HCT116 (cell line): ENCODE results near the gene TIMM17B. TPM values are rescaled to one million over a fixed set of nuclear protein-coding genes. Genes with fewer than 3 reads are reported as not detected.

Experiments used
- ATAC-seq: fragments of 200-7000 bp; cut with Tn5 transposase; 2 replicates; pipeline ENCODE4 v1.9.1; 2020; ENCODE audit warnings: mild to moderate bottlenecking, moderate library complexity
- BruUV-seq: library from RNA; stranded (reverse); fragments of 400-500 nt; replicated peaks from 2 replicates; lab custom pipeline; 2021; lab: Mats Ljungman, UMichigan
- CTCF ChIA-PET: fragments of 300-600 bp; sonication (Branson Sonifier 250); formaldehyde crosslinking; loops from one replicate; lab custom pipeline; 2021; ENCODE audit warnings: antibody characterized with exemption; lab: Charles Lee
- POLR2A ChIA-PET: fragments of 300-600, 350-600 bp; sonication (Branson Sonifier 250); formaldehyde crosslinking; loops from one replicate; lab custom pipeline; 2021; ENCODE audit warnings: antibody characterized with exemption; lab: Charles Lee
- RAD21 ChIA-PET, 2 experiments: fragments of 300-600 bp; sonication (Branson Sonifier 250); formaldehyde crosslinking; loops; one replicate each; lab custom pipeline; 2023; ENCODE audit warnings: low total read pairs in 2 of 2; ENCODE audit not compliant: uncharacterized antibody in 2 of 2, unreplicated experiment in 2 of 2, low non-redundant PET in 1 of 2; lab: Charles Lee
- DNase-seq: peaks from one replicate; pipeline ENCODE4 v3.0.0-alpha.2; 2010; ENCODE audit warnings: low read depth, low spot score
- H2AFZ ChIP-seq: fragments of 200-600 bp; shearing (Covaris generic), sonication (generic); 2 replicates; pipeline ENCODE4 v1.6.1; 2017; ENCODE audit warnings: low read depth, mixed run types, mixed read lengths, antibody characterized with exemption, low read length; ENCODE audit not compliant: poor library complexity, severe bottlenecking
- H3K27ac ChIP-seq: 2 replicates; pipeline ENCODE4 v1.5.1; 2012; ENCODE audit warnings: low read depth, low read length
- H3K27me3 ChIP-seq: fragments of 200-600 bp; sonication (generic); 2 replicates; pipeline ENCODE4 v1.6.1; 2016; ENCODE audit warnings: mixed run types, low read length, mixed read lengths; ENCODE audit not compliant: insufficient read depth
- H3K36me3 ChIP-seq, 2 experiments: fragments of 200-500 bp in 1 of 2; fragments of 200-600 bp in 1 of 2; sonication (Bioruptor generic) in 1 of 2; sonication (generic) in 1 of 2; 2 replicates each; pipeline versions ENCODE4 v1.5.1 to v1.6.1; 2014 to 2016; ENCODE audit warnings: low read length in 2 of 2, inconsistent platforms in 1 of 2, mixed read lengths in 1 of 2, mixed run types in 1 of 2; ENCODE audit not compliant: insufficient read depth in 2 of 2, control insufficient read depth in 1 of 2
- H3K4me1 ChIP-seq, 2 experiments: fragments of 200-600 bp in 1 of 2; sonication (generic) in 1 of 2; 2 replicates each; pipeline versions ENCODE4 v1.5.1 to v1.6.1; 2012 to 2017; ENCODE audit warnings: low read length in 2 of 2, inconsistent platforms in 1 of 2, mild to moderate bottlenecking in 1 of 2, mixed read lengths in 1 of 2, mixed run types in 1 of 2, moderate library complexity in 1 of 2; ENCODE audit not compliant: insufficient read depth in 2 of 2, control insufficient read depth in 1 of 2
- H3K4me2 ChIP-seq: fragments of 200-600 bp; sonication (generic); 2 replicates; pipeline ENCODE4 v1.6.1; 2017; ENCODE audit warnings: mixed run types, low read length, mixed read lengths
- H3K4me3 ChIP-seq, 2 experiments: fragments of 200-600 bp in 1 of 2; sonication (generic) in 1 of 2; replicated peaks in 1 of 2; 2 replicates each; pipeline ENCODE4 v1.5.1; 2011 to 2016; ENCODE audit warnings: low read length in 2 of 2, control low read depth in 1 of 2, low read depth in 1 of 2, mild to moderate bottlenecking in 1 of 2, mixed read lengths in 1 of 2, mixed run types in 1 of 2
- H3K79me2 ChIP-seq: fragments of 200-600 bp; sonication (generic); 2 replicates; pipeline ENCODE4 v1.6.1; 2017; ENCODE audit warnings: mild to moderate bottlenecking, mixed run types, low read length, moderate library complexity, mixed read lengths; ENCODE audit not compliant: insufficient read depth
- H3K9ac ChIP-seq: fragments of 200-600 bp; sonication (generic); 2 replicates; pipeline ENCODE4 v1.6.1; 2016; ENCODE audit warnings: low read length, mixed read lengths
- H3K9me2 ChIP-seq: fragments of 200-600 bp; sonication (generic), shearing (Covaris generic); 2 replicates; pipeline ENCODE4 v1.6.1; 2017; ENCODE audit warnings: mixed run types, mild to moderate bottlenecking, moderate library complexity; ENCODE audit not compliant: insufficient read depth
- H3K9me3 ChIP-seq, 2 experiments: fragments of 200-500 bp in 1 of 2; fragments of 200-600 bp in 1 of 2; sonication (Bioruptor generic) in 1 of 2; sonication (generic) in 1 of 2; 2 replicates each; pipeline ENCODE4 v1.6.1; 2014 to 2017; ENCODE audit warnings: low read length in 2 of 2, mixed read lengths in 2 of 2, inconsistent platforms in 1 of 2, low read depth in 1 of 2, mild to moderate bottlenecking in 1 of 2, mixed run types in 1 of 2, moderate library complexity in 1 of 2; ENCODE audit not compliant: control insufficient read depth in 1 of 2, insufficient read depth in 1 of 2
- H4K20me1 ChIP-seq: fragments of 200-600 bp; sonication (generic), shearing (Covaris generic); 2 replicates; pipeline ENCODE4 v1.6.1; 2017; ENCODE audit warnings: mixed run types, mild to moderate bottlenecking, moderate library complexity; ENCODE audit not compliant: insufficient read depth
- ATF3 ChIP-seq: IDR thresholded peaks from 2 replicates; pipeline ENCODE4 v1.6.1; 2012
- EZH2phosphoT487 ChIP-seq: fragments of 200-600 bp; IDR thresholded peaks from 2 replicates; pipeline ENCODE4 v1.6.1; 2018; ENCODE audit warnings: antibody characterized with exemption, borderline replicate concordance
- POLR2AphosphoS5 ChIP-seq: IDR thresholded peaks from 2 replicates; pipeline ENCODE4 v1.6.1; 2011; ENCODE audit warnings: mild to moderate bottlenecking, low read depth, low read length, moderate library complexity
- RAD21 ChIP-seq: IDR thresholded peaks from 2 replicates; pipeline ENCODE4 v1.6.1; 2012; ENCODE audit warnings: low read depth, mild to moderate bottlenecking
- TCF7L2 ChIP-seq: IDR thresholded peaks from 2 replicates; pipeline ENCODE4 v1.7.0; 2011; ENCODE audit warnings: borderline replicate concordance, inconsistent platforms; ENCODE audit not compliant: insufficient read depth, insufficient read length; ENCODE audit errors: extremely low read depth
- ZNF274 ChIP-seq: fragments of 200-500 bp; sonication (Bioruptor generic); IDR thresholded peaks from 2 replicates; pipeline ENCODE4 v1.6.1; 2014; ENCODE audit warnings: mild to moderate bottlenecking, low read depth, low read length, inconsistent platforms
- intact Hi-C: fragments of 100-400 bp; cut with micrococcal nuclease; formaldehyde crosslinking; loops from 2 replicates; pipeline ENCODE4 v1.10.0; 2022
- total RNA-seq: library from RNA; stranded (reverse); gene quantifications from one replicate; pipeline ENCODE4 v1.2.1, GENCODE V29; 2021; ENCODE audit not compliant: unreplicated experiment
- TF ChIP-seq, protein P1 (sequence below), 3 experiments: fragments of 200-600 bp in 1 of 3; sonication (generic) in 1 of 3; IDR thresholded peaks in 2 of 3; conservative IDR thresholded peaks in 1 of 3; 2 replicates each; pipeline ENCODE4 v1.5.1; 2012 to 2017; ENCODE audit warnings: low read depth in 2 of 3, low read length in 2 of 3, antibody characterized with exemption in 1 of 3, borderline replicate concordance in 1 of 3, control low read depth in 1 of 3, mild to moderate bottlenecking in 1 of 3, mixed read lengths in 1 of 3, mixed run types in 1 of 3, moderate library complexity in 1 of 3; ENCODE audit not compliant: insufficient read depth in 1 of 3
- TF ChIP-seq, protein P2 (sequence below): IDR thresholded peaks from 2 replicates; pipeline ENCODE4 v1.6.1; 2011; ENCODE audit warnings: mild to moderate bottlenecking, low read length, moderate library complexity; ENCODE audit not compliant: insufficient replicate concordance; ENCODE audit errors: extremely low read depth

The TIMM17B gene
- total RNA-seq, 1 experiment from 2014 or later = 41.7 TPM

DNA sequence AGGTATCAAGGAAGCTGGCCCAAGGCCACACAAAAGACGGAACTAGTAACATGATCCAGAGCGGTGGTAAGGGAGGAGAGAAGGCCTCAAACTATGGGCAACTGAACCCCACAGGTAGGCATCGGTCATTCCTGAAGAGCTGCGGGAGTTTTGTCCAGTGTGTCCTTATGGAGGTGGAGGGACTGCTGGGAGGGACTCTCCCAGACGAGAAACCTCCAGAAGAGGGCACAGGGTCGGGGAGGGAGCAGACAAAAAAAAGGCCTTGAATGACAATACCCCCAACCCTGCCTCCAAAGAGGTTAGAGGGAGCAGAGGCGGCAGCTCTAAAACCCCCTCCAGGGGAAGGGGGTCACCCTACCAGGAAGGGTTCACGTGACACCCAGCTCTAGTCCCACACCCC lies 6.6 kb upstream of the TIMM17B start:
- DNase-seq (no peak), ATAC-seq (no peak)
- intact Hi-C loops = no loop called here
- no peak overlapping the region for H3K27ac ChIP-seq
- RAD21 ChIA-PET = no interaction called here
- H3K79me2 ChIP-seq = peaks cover 18% of the 10 kb centered on the region
- H3K4me1 ChIP-seq = peaks cover 0 to under 1% of the 10 kb centered on the region in 2 experiments; a peak in 1 of 4 replicates
- no peak overlapping the region for H2AFZ ChIP-seq
- no peaks in the 10 kb centered on the region for H4K20me1 ChIP-seq
- CTCF ChIA-PET = no interaction called here
- no peaks in the 10 kb centered on the region; a peak in 2 of 4 replicates for H3K36me3 ChIP-seq
- no peaks in the 10 kb centered on the region for H3K9me3 ChIP-seq
- no peak overlapping the region for H3K4me3 ChIP-seq
- H3K9me2 ChIP-seq = no peaks in the 10 kb centered on the region
- BruUV-seq = no TSS peak
- no peak overlapping the region for H3K9ac ChIP-seq
- TF ChIP-seq, protein P1, sequence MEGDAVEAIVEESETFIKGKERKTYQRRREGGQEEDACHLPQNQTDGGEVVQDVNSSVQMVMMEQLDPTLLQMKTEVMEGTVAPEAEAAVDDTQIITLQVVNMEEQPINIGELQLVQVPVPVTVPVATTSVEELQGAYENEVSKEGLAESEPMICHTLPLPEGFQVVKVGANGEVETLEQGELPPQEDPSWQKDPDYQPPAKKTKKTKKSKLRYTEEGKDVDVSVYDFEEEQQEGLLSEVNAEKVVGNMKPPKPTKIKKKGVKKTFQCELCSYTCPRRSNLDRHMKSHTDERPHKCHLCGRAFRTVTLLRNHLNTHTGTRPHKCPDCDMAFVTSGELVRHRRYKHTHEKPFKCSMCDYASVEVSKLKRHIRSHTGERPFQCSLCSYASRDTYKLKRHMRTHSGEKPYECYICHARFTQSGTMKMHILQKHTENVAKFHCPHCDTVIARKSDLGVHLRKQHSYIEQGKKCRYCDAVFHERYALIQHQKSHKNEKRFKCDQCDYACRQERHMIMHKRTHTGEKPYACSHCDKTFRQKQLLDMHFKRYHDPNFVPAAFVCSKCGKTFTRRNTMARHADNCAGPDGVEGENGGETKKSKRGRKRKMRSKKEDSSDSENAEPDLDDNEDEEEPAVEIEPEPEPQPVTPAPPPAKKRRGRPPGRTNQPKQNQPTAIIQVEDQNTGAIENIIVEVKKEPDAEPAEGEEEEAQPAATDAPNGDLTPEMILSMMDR (IDR thresholded peaks at IDR 0.05 in 2 of 3, conservative IDR thresholded peaks at IDR 0.05 in 1 of 3; ENCODE audit: borderline replicate concordance in 1 of 3, insufficient read depth in 1 of 3, low read depth in 2 of 3, low read length in 2 of 3) = no peak
- no peak for TF ChIP-seq TCF7L2
- no peak for TF ChIP-seq POLR2AphosphoS5
- no peak for TF ChIP-seq ZNF274
- H3K4me2 ChIP-seq = no peak overlapping the region
- no peaks in the 10 kb centered on the region for H3K27me3 ChIP-seq
- POLR2A ChIA-PET = no interaction called here

- ChIA-PET POLR2A (no interaction called here), RAD21 (no interaction called here), CTCF (no interaction called here)
- intact Hi-C loops = no loop called here
- H2AFZ ChIP-seq = no peak overlapping the region
- no peak overlapping the region for H3K4me2 ChIP-seq
- no peak overlapping the region for H3K27ac ChIP-seq
- no TSS peak for BruUV-seq
- peaks cover 3 to 4% of the 10 kb centered on the region in 2 experiments; a peak in 1 of 4 replicates for H3K4me1 ChIP-seq
- H4K20me1 ChIP-seq = no peaks in the 10 kb centered on the region
- DNase-seq = no peak
- TF ChIP-seq, protein P1 (IDR thresholded peaks at IDR 0.05 in 2 of 3, conservative IDR thresholded peaks at IDR 0.05 in 1 of 3; ENCODE audit: borderline replicate concordance in 1 of 3, insufficient read depth in 1 of 3, low read depth in 2 of 3, low read length in 2 of 3) = no peak
- TF ChIP-seq, protein P2, sequence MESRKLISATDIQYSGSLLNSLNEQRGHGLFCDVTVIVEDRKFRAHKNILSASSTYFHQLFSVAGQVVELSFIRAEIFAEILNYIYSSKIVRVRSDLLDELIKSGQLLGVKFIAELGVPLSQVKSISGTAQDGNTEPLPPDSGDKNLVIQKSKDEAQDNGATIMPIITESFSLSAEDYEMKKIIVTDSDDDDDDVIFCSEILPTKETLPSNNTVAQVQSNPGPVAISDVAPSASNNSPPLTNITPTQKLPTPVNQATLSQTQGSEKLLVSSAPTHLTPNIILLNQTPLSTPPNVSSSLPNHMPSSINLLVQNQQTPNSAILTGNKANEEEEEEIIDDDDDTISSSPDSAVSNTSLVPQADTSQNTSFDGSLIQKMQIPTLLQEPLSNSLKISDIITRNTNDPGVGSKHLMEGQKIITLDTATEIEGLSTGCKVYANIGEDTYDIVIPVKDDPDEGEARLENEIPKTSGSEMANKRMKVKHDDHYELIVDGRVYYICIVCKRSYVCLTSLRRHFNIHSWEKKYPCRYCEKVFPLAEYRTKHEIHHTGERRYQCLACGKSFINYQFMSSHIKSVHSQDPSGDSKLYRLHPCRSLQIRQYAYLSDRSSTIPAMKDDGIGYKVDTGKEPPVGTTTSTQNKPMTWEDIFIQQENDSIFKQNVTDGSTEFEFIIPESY = no peak
- TF ChIP-seq POLR2AphosphoS5 (no peak), RAD21 (no peak), ATF3 (no peak), EZH2phosphoT487 (no peak)
- peaks cover 16% of the 10 kb centered on the region for H3K79me2 ChIP-seq
- H3K9me2 ChIP-seq = no peaks in the 10 kb centered on the region
- ATAC-seq = no peak
- no peak overlapping the region for H3K4me3 ChIP-seq
- no peaks in the 10 kb centered on the region; a peak in 2 of 4 replicates for H3K36me3 ChIP-seq
- H3K9ac ChIP-seq = no peak overlapping the region
- no peaks in the 10 kb centered on the region for H3K9me3 ChIP-seq
- no peaks in the 10 kb centered on the region for H3K27me3 ChIP-seq
These were observed 5.7 kb upstream of the TIMM17B start for GRCh38 chrX:48903290-48903689.
